H7 (cell line): ENCODE data around the gene TSPAN32. TPM values are rescaled to one million over a fixed set of nuclear protein-coding genes. Genes with fewer than 3 reads are reported as not detected.
"Not testable (repeated sequence)": the region's sequence is repeated elsewhere in the genome, so short reads cannot be mapped to it uniquely, and the experiment has no call there.

Experiments
- DNase-seq: peaks from one replicate; pipeline ENCODE4 v3.0.0; 2012
- H3K27me3 ChIP-seq: 2 replicates; pipeline ENCODE4 v1.6.0; 2011; ENCODE audit warnings: mild to moderate bottlenecking, low read length; ENCODE audit not compliant: control insufficient read depth, insufficient read depth
- H3K36me3 ChIP-seq: replicated peaks from 2 replicates; pipeline ENCODE4 v1.5.1; 2011; ENCODE audit warnings: low read length; ENCODE audit not compliant: control insufficient read depth, insufficient read depth
- H3K4me3 ChIP-seq: 2 replicates; pipeline ENCODE4 v1.5.1; 2011; ENCODE audit warnings: low read depth, mild to moderate bottlenecking, control low read depth, low read length, moderate library complexity; ENCODE audit not compliant: insufficient read depth
- total RNA-seq: library from RNA; depleted of rRNA; stranded (reverse); fragments of >200 nt; shearing (Covaris generic); gene quantifications from 2 replicates; pipeline ENCODE4 v1.2.3, GENCODE V29; 2014

Gene TSPAN32
- total RNA-seq, 1 experiment from 2014 or later, result not detected

DNA sequence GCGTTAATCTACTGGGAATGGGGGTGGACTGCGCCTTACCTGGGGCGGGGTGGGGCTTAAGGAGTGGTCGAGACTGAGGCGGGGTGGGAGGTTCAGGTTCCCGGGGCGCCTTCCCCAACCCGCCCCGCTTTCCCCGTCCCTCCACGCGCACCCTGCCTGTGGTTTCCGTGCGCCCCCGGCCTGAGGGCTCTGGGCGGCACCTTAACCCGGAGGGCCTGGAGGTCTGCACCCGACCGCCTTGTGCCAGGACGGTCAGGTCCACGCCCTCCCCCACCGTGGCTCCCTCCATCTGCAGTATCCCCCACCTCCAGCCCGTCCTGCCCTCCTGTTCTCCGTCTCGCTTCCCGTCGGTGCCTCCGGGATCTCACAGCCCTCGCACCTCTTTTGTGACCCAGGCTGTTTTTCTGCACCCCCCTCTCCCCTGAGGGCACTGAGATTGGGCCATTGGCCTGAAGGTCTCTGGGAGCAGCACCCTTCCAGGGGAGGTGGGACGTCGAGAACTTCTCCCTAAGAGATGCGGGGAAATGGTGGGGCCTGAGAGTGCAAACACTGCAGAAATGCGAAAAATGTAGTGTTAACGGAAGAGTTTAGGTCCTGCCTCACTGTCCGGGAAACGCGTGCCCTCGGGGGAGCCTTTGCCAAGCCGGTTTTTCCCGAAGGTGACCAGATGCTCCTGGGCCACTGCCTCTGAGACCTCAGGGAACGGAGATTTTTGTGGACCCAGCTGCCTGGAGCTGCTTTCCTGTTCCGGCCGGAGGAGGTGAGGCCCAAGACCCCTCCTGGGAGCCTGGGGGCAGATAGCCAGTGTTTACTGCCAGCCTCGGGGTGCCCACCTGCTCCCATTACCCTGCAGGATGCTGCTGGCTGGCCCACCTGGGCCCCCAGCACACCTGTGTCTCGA, 30.2 kb upstream of the TSPAN32 start:
- Histone ChIP-seq H3K4me3 (no peak overlapping the region), H3K36me3 (no peaks in the 10 kb centered on the region), H3K27me3 (peaks cover 61% of the 10 kb centered on the region)
- DNase-seq, result peak; percentile 74

DNA sequence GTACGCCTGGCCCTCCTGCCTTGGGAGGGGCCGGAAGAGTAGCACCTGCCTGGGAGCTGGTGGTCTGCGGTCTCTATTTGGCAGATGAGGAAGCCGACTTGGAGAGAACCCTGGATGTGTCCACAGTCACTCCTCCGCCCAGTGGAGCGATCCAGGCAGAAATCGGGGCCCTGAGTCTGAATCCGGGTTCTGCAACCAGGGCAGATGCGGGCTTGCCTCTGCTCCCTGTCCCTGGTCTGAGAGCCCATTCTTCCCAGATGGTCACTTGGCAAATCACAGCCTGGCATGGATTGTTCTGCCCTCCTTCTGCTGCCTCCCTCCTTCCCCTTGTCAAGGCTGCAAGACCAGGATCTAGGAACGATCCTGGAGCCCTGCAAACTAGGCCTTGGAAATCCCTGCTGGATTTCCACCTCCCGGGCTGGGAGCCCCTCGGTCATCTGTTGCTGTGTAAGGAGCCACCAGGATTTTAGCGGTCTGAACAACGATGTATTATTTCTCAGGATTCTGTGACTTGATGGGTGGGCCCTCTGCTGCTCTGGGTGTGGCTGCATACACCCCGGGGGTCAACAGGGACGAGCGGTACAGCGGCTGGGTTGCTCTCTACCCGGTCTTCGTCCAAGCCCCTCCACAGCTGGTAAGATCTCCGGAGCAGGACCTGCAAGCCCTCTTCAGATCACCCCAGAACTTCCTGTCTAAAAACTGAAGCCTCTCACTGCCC, 29.4 kb upstream of the TSPAN32 start:
- no peak overlapping the region for H3K4me3 ChIP-seq
- peaks cover 61% of the 10 kb centered on the region for H3K27me3 ChIP-seq
- DNase-seq, result no peak
- H3K36me3 ChIP-seq, result no peaks in the 10 kb centered on the region

DNA sequence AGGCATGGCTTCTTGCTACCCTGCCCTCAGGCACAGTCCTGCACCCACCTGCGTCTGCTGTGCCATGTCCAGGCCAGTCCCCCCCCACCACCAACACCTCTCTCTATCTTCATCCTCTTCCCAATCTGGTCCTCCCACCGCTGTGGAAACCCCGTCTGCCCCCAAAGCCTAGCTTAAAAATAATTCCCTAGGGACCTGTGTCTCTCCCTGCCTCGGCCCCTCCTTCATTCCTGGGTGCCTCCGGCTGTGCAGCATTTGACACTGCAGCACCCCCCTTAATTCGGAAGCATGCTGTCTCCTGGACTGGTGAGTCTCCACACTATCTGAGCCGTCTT, 28.9 kb upstream of the TSPAN32 start:
- DNase-seq, result no peak
- peaks cover 59% of the 10 kb centered on the region for H3K27me3 ChIP-seq
- H3K36me3 ChIP-seq, result no peaks in the 10 kb centered on the region
- H3K4me3 ChIP-seq, result no peak overlapping the region

DNA sequence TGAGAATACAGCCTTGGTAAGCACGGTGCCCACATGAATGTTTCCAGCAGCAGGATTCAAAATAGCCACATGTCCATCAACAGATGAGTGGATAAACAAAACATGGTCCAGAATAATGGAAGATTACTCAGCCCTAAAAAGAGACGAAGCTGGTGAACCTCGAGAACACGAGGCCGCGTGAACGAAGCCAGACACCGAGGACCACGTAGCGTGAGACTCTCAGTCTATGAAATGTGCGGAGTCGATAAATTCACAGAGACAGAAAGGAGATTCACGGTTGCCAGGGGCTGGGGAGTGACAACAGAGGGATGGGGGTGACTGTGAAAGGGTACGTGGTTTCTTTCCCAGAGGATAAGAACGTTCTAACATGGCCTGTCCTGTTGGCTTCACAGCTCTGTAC, 28.5 kb upstream of the TSPAN32 start:
- H3K4me3 ChIP-seq, result no peak overlapping the region
- peaks cover 56% of the 10 kb centered on the region for H3K27me3 ChIP-seq

DNA sequence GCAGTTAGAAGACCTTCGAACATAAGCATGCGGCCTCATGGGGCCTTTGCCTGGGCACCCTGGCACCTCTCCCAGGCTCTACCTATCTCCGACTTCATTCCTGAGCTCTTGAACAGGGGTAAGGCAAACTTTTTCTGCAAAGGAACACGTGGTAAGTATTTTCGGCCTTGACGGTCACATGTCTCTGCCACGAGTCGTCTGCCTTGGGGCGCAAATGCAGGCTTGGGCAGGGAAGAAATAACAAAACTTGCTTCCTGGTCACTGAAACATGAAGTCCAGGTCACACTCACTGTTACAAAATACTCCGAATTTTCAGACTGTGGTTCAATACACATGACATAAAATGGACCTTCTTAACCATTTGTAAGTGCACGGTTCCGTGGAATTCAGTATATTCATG, 28.0 kb upstream of the TSPAN32 start:
- Histone ChIP-seq H3K36me3 (no peaks in the 10 kb centered on the region), H3K27me3 (peaks cover 51% of the 10 kb centered on the region), H3K4me3 (no peak overlapping the region)
- no peak for DNase-seq

More for the DNA sequence above, 28.5 kb upstream of the TSPAN32 start:
- no peaks in the 10 kb centered on the region for H3K36me3 ChIP-seq
- DNase-seq, result no peak

DNA sequence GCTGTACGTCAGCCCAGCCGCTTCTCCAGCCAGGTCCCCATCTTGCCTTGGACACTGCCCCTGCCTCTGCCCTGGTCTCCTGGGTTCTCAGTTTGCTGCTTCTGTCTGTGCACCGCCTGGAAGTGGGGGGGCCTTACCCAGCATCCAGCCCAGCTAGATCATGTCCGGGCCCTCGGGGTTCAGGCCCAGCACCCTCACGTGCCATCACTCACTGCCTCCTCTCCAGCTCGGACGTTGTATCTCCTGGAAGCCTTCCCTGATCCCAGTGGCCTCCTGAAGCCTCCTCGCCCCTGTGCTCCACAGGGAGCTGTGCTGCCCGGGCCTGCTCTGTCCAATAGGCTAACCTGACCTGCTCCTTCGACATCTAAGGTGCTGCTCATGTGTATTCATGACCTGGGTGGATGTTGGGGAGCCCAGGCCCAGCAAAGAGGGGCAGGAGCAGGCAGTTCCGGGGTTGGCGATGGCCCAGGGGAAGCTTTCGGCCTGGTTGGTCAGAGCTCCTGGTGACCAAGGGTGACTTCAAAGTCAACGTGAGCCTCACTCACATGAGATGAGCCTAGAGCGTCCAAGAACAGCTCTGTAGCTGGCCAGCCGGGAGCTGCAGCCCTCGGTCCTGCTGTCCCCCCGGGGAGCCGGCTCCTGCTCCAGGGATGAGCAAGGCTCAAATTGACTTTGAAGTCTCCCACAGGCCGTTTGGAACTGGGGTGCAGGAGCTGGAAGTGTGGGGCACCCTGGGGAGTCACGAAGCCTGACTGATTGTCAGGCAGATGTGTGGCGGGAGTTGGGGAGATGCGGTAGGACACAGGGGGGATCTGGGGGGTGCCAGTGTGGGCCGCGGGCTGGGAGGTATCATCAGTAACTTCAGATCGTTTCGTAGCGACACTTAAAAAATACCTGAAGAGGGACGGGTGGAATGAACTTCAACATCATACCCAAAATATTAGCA, 26.2 kb upstream of the TSPAN32 start:
- H3K36me3 ChIP-seq, result no peaks in the 10 kb centered on the region
- DNase-seq, result no peak
- H3K4me3 ChIP-seq, result no peak overlapping the region
- peaks cover 35% of the 10 kb centered on the region for H3K27me3 ChIP-seq

DNA sequence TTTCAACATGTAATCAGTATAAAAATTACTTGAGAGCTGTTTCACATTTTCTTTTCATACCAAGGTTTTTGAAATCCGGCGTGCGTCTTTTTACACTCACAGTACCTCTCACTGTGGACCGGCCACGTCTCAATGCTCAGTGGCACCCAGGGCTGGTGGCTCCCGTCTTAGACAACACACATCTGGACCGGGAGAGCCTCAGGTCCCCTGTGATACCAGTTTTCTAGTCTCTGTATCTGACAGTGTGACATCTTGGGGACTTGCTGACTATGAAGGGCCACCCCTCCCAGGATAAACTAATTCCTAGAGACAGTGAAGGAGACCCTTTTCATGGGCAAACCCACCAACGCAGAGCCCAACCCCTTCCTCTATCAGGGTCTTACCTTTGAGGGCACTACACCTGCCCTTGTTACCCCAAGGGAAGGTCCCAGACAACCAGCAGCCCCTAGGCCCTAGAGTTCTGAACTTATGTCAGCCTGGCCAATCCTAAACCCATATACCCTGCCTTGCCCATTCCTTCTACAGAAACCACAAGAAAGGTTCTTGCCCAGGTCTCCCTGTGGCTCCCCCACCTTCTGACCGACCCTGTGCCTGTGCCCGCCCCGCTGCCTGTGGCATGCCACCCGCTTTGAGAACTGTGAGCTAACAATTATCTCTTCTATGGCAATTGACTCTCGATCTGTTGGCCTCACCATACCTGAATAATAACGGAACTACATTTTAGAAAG, 25.4 kb upstream of the TSPAN32 start:
- no peaks in the 10 kb centered on the region for H3K36me3 ChIP-seq
- H3K27me3 ChIP-seq, result peaks cover 26% of the 10 kb centered on the region
- no peak overlapping the region for H3K4me3 ChIP-seq
- no peak for DNase-seq

DNA sequence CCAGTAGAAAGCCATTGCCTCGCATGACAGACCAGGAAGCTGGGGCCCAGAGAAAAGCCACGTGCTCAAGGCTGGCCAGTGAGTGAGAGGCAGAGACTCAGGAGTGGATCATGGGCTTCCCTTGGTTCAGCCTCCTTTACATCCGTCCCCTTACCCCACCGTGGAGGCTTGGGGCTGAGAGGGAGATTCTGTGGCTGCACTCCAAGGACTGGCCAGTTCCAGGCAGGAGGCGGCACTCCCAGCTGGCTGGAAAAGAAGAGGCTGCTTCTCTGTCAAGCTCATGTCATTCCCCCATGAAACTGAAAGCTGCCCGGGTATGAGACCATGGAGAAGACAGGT, 24.8 kb upstream of the TSPAN32 start:
- no peak overlapping the region for H3K4me3 ChIP-seq
- peaks cover 21% of the 10 kb centered on the region for H3K27me3 ChIP-seq
- H3K36me3 ChIP-seq, result no peaks in the 10 kb centered on the region
- no peak for DNase-seq

DNA sequence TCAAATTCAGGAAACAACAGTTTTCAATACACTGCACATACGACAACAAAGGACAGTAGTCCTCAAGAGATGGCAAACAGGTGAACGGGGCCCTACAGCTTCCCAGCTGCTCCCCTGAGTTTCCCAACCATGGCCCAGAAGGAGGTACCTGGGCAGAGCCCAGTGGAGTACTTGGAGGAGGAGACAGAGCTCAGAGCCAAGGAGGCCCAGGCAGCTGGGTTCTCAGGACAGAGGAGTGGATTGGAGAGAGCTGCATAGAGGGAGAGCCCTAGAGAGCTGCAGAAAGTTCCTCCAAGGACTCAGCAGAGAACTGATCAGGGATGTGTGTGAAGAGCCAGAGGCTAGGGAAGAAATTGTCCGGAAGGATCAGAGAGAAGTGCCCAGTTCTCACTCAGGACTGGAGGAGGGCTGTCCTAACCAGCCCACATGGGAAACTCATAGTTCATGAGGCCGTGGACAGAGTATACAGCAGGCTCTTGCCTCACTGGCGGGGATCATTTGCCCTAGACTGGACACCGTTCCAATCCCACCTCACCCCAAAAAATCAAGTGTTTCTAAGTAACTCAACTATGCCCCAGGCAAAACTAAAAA, 23.8 kb upstream of the TSPAN32 start:
- Histone ChIP-seq H3K4me3 (no peak overlapping the region), H3K36me3 (no peaks in the 10 kb centered on the region), H3K27me3 (peaks cover 10% of the 10 kb centered on the region; the same call in 1 of the 2 replicates)
- DNase-seq, result no peak

DNA sequence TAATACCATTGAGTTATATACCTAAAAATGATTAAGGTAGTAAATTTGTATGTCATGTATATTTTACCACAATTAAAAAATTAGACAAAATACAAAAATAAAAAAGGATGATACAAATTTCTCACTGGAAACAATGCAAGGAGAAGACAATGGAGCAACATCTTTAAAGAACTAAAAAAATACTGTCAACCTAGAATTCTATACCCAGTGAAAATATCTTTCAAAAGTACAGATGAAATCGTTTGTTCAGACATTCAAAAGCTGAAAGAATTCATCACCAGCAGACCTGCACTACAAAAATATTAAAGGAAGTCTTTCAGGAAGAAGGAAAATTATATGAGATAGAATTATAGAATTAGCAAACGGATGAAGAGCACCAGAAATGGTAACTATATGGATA, 21.6 kb upstream of the TSPAN32 start:
- DNase-seq, result no peak
- peaks cover 2% of the 10 kb centered on the region; the same call in 1 of the 2 replicates for H3K27me3 ChIP-seq
- H3K36me3 ChIP-seq, result no peaks in the 10 kb centered on the region
- no peak overlapping the region for H3K4me3 ChIP-seq

DNA sequence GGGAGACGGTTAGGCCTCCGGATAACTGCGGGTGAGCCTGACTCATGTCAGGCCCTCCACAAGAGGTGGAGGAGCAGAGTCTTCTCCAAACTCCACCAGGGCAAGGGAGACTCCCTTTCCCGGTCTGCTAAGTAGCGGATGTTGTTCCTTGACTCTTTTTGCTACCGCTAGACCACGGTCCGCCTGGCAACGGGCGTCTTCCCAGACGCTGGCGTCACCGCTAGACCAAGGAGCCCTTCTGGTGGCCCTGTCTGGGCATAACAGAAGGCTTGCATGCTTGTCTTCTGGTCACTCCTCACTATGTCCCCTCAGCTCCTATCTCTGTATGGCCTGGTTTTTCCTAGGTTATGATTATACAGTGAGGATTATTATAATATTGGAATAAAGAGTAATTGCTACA, 15.5 kb upstream of the TSPAN32 start:
- not testable (repeated sequence) for H3K4me3 ChIP-seq, H3K27me3 ChIP-seq, H3K36me3 ChIP-seq, DNase-seq

DNA sequence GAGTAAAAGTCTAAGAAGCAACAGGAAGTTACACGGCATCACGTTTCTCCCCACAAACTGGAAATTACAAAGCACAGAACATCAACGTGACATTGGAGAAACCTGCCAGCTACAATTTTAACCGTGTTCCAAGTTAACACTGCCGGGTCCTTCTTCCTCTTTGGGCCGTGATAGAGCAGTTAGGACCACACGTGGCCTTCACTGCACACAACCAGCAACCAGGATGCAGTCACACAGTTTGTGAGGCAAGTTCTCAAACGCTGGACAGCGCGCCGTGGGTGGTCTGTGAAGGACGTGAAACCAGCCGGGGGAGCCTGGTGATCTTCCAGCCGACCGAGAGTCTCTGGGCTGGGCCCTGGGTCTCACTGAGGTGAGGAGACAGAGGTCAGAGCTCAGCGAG, 14.7 kb upstream of the TSPAN32 start:
- H3K36me3 ChIP-seq, result no peaks in the 10 kb centered on the region
- peak; percentile 41 for DNase-seq
- no peaks in the 10 kb centered on the region; the same call in 1 of the 2 replicates for H3K27me3 ChIP-seq
- H3K4me3 ChIP-seq, result no peak overlapping the region

DNA sequence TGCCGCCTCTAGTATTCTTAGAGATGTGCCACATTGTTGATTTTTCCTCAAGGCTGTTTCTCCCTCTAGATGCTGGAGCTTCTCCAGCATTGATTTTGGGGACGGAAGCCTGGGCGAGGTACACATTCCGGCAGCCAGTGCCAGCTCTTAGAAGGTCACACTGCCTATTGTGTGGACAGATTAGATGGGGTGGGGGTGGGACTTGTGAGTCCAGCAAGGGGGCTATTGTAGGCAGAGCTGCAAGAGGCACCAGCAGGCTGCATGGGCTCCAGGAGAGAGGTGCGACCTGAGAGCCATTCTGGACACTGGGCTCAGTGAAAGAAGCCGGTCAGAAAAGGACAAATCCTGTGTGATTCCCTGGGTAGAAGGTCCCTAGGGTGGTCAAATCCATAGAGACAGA, 12.5 kb upstream of the TSPAN32 start:
- H3K36me3 ChIP-seq, result no peaks in the 10 kb centered on the region
- DNase-seq, result no peak
- H3K4me3 ChIP-seq, result no peak overlapping the region
- no peaks in the 10 kb centered on the region; the same call in 1 of the 2 replicates for H3K27me3 ChIP-seq

DNA sequence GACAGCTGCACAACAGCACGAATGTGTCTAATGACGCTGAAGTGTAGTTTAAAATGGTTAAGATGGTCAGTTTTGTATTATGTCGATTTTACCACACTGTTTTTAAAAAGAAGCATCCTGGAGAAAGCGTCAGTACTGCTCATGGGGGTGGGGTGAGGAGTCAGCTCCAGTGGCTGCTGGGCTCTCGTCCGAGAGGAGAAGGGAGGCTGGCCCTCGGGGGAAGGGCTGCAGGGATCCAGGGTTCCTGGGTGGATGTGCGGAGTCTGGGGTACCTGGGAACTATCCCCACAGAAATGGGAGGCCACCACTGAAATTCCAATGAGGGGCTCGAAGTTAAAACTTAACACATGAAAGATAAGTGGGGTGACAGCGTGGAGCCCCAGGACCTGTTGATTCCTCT, 12.0 kb upstream of the TSPAN32 start:
- H3K36me3 ChIP-seq, result no peaks in the 10 kb centered on the region
- no peak overlapping the region for H3K4me3 ChIP-seq
- peak; percentile 40 for DNase-seq
- H3K27me3 ChIP-seq, result no peaks in the 10 kb centered on the region
